Testis (tissue), 2 donors: ENCODE data around the gene PDZD11.

Experiments used
- POLR2A ChIP-seq: fragments of 450-650 bp; IDR thresholded peaks from one replicate; pipeline ENCODE4 v1.6.1; 2017; ENCODE audit warnings: antibody characterized with exemption, mild to moderate bottlenecking, moderate library complexity
- TF ChIP-seq, protein P1 (sequence below), 3 experiments: fragments of 450-650 bp in 2 of 3; fragments of 200-600 bp in 1 of 3; sonication (generic) in 1 of 3; IDR thresholded peaks; one replicate each; pipeline ENCODE4 v1.5.1; 2016 to 2019; ENCODE audit warnings: antibody characterized with exemption in 3 of 3, mild to moderate bottlenecking in 2 of 3, moderate library complexity in 1 of 3

DNA sequence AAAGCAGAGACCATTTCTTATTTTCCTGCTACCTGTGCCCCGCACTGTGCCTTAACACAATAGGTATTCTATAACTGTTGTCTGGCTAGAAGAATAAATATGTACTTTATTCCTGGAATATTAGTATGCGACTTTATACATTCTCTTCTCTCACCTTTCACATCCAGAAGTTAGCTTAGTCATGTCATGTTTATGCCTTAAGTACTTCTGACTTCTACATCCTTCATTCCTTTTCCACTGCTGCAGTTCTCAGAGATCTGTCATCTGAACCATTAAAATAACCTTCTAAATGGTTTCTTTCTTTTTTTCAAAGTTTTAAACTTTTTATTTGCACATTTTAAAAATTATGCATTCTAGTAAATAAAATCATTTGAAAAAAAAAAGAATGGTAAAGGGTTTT is 34.6 kb upstream of the PDZD11 start:
- TF ChIP-seq, protein P1, sequence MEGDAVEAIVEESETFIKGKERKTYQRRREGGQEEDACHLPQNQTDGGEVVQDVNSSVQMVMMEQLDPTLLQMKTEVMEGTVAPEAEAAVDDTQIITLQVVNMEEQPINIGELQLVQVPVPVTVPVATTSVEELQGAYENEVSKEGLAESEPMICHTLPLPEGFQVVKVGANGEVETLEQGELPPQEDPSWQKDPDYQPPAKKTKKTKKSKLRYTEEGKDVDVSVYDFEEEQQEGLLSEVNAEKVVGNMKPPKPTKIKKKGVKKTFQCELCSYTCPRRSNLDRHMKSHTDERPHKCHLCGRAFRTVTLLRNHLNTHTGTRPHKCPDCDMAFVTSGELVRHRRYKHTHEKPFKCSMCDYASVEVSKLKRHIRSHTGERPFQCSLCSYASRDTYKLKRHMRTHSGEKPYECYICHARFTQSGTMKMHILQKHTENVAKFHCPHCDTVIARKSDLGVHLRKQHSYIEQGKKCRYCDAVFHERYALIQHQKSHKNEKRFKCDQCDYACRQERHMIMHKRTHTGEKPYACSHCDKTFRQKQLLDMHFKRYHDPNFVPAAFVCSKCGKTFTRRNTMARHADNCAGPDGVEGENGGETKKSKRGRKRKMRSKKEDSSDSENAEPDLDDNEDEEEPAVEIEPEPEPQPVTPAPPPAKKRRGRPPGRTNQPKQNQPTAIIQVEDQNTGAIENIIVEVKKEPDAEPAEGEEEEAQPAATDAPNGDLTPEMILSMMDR (IDR thresholded peaks at IDR 0.05), result no peak
- no peak for TF ChIP-seq POLR2A
